Liver (tissue), 9 donors: Measurements from ENCODE around the gene BAIAP2. TPM values are rescaled to one million over a fixed set of nuclear protein-coding genes. Genes with fewer than 3 reads are reported as not detected.

Source experiments
- DNase-seq: peaks from one replicate; pipeline ENCODE4 v3.0.0-alpha.2; 2017; ENCODE audit warnings: low spot score
- H3K27ac ChIP-seq, 2 donors: one replicate each; pipeline ENCODE4 v1.7.0; 2013; ENCODE audit warnings: inconsistent platforms in 2 of 2, low read length in 2 of 2, control low read depth in 1 of 2, low read depth in 1 of 2, mild to moderate bottlenecking in 1 of 2
- H3K27me3 ChIP-seq, 4 donors: one replicate each; pipeline versions ENCODE4 v1.6.1 to v1.7.0; 2013; ENCODE audit warnings: low read length in 3 of 4, inconsistent platforms in 1 of 4, mild to moderate bottlenecking in 1 of 4, moderate library complexity in 1 of 4; ENCODE audit not compliant: control insufficient read depth in 4 of 4, insufficient read depth in 4 of 4
- H3K36me3 ChIP-seq, 4 donors: one replicate each; pipeline versions ENCODE4 v1.6.1 to v1.7.0; 2013; ENCODE audit warnings: low read length in 3 of 4, mild to moderate bottlenecking in 3 of 4, low read depth in 1 of 4, moderate library complexity in 1 of 4; ENCODE audit not compliant: control insufficient read depth in 4 of 4, insufficient read depth in 3 of 4
- H3K4me1 ChIP-seq, 4 donors: one replicate each; pipeline versions ENCODE4 v1.6.1 to v1.7.0; 2013; ENCODE audit warnings: low read length in 3 of 4, mild to moderate bottlenecking in 3 of 4, moderate library complexity in 1 of 4; ENCODE audit not compliant: control insufficient read depth in 4 of 4, insufficient read depth in 4 of 4
- H3K4me3 ChIP-seq, 3 donors: one replicate each; pipeline versions ENCODE4 v1.6.1 to v1.7.0; 2013; ENCODE audit warnings: low read length in 3 of 3, control low read depth in 1 of 3, low read depth in 1 of 3, mild to moderate bottlenecking in 1 of 3
- H3K9ac ChIP-seq, 2 donors: one replicate each; pipeline ENCODE4 v1.7.0; 2013; ENCODE audit warnings: low read length in 2 of 2, mild to moderate bottlenecking in 2 of 2, moderate library complexity in 2 of 2, control low read depth in 1 of 2, low read depth in 1 of 2
- H3K9me3 ChIP-seq, 4 donors: one replicate each; pipeline versions ENCODE4 v1.6.1 to v1.7.0; 2013; ENCODE audit warnings: low read length in 3 of 4; ENCODE audit not compliant: control insufficient read depth in 4 of 4
- CTCF ChIP-seq: fragments of 150-350 bp; IDR thresholded peaks from 2 replicates; pipeline ENCODE4 v1.5.1; 2017; ENCODE audit warnings: improper control_type of control experiment, low read depth, low read length; ENCODE audit not compliant: missing input control
- EGR1 ChIP-seq, 2 donors: IDR thresholded peaks; 2 replicates each; pipeline ENCODE4 v1.6.1; 2016 to 2018; ENCODE audit warnings: antibody characterized with exemption in 2 of 2, low read depth in 2 of 2
- FOXA1 ChIP-seq: IDR thresholded peaks from 2 replicates; pipeline ENCODE4 v1.6.1; 2016; ENCODE audit warnings: antibody characterized with exemption
- FOXA2 ChIP-seq: IDR thresholded peaks from 2 replicates; pipeline ENCODE4 v1.6.1; 2016; ENCODE audit warnings: antibody characterized with exemption
- HNF4G ChIP-seq: IDR thresholded peaks from 2 replicates; pipeline ENCODE4 v1.6.1; 2016; ENCODE audit warnings: antibody characterized with exemption
- JUND ChIP-seq, 2 donors: IDR thresholded peaks; 2 replicates each; pipeline ENCODE4 v1.6.1; 2016; ENCODE audit warnings: antibody characterized with exemption in 2 of 2
- MAX ChIP-seq: IDR thresholded peaks from 2 replicates; pipeline ENCODE4 v1.6.1; 2016; ENCODE audit warnings: antibody characterized with exemption
- RAD21 ChIP-seq, 2 donors: IDR thresholded peaks; 2 replicates each; pipeline ENCODE4 v1.6.1; 2016; ENCODE audit warnings: antibody characterized with exemption in 2 of 2, mild to moderate bottlenecking in 2 of 2
- REST ChIP-seq: IDR thresholded peaks from 2 replicates; pipeline ENCODE4 v1.6.1; 2016; ENCODE audit warnings: antibody characterized with exemption, mild to moderate bottlenecking
- RXRA ChIP-seq, 2 donors: IDR thresholded peaks; 2 replicates each; pipeline ENCODE4 v1.6.1; 2017 to 2018; ENCODE audit warnings: antibody characterized with exemption in 2 of 2, mild to moderate bottlenecking in 1 of 2
- SP1 ChIP-seq: IDR thresholded peaks from 2 replicates; pipeline ENCODE4 v1.6.1; 2018; ENCODE audit warnings: antibody characterized with exemption, mild to moderate bottlenecking
- TAF1 ChIP-seq: conservative IDR thresholded peaks from 2 replicates; pipeline ENCODE4 v1.6.1; 2016; ENCODE audit warnings: antibody characterized with exemption, mild to moderate bottlenecking
- YY1 ChIP-seq: IDR thresholded peaks from 2 replicates; pipeline ENCODE4 v1.6.1; 2016; ENCODE audit warnings: antibody characterized with exemption, mild to moderate bottlenecking
- ZBTB33 ChIP-seq: IDR thresholded peaks from 2 replicates; pipeline ENCODE4 v1.6.1; 2016; ENCODE audit warnings: antibody characterized with exemption
- WGBS: extraction: QIAGEN DNeasy Blood & Tissue Kit; methylation state at CpG from one replicate; pipeline ENCODE4 v1.1.7; 2013; 5-methylcytosine and 5-hydroxymethylcytosine counted together
- polyA plus RNA-seq, 2 donors: library from polyadenylated mRNA; stranded (reverse) in 1 of 2; unstranded in 1 of 2; fragments of 200-250 nt in 1 of 2; fragments of >200 nt in 1 of 2; fragmentation: Nextera tagmentation in 1 of 2; extraction: Ambion mirVana in 1 of 2; gene quantifications; one replicate each; pipeline versions ENCODE4 v1.2.1 to v1.2.3, GENCODE V29; 2013 to 2015
- total RNA-seq, 2 donors: library from RNA; depleted of rRNA; stranded (reverse); fragments of >200 nt; gene quantifications; one replicate each; pipeline ENCODE4 v1.2.3, GENCODE V29; 2014
- donor health status: healthy.
- donor health status: healthy.
- donor health status: healthy.
- donor health status: healthy.
- donor health status: healthy.

The BAIAP2 gene
- total and polyA plus RNA-seq, 4 donors: 8.1 to 61.3 (median 44.9) TPM

GRCh38 chr17:81019563-81020442 lies 15.1 kb upstream of the BAIAP2 start:
- Histone ChIP-seq H3K27ac (no peak overlapping the region), H3K4me3 (no peak overlapping the region), H3K4me1 (peaks cover 1 to 8% (median 3%) of the 10 kb centered on the region in 4 donors), H3K9me3 (no peaks in the 10 kb centered on the region), H3K27me3 (no peaks in the 10 kb centered on the region), H3K9ac (no peak overlapping the region), H3K36me3 (no peaks in the 10 kb centered on the region)
- no peak for TF ChIP-seq FOXA1
- TF ChIP-seq CTCF: no peak
- TF ChIP-seq SP1: no peak
- no peak for TF ChIP-seq YY1
- TF ChIP-seq EGR1 (IDR thresholded peaks at IDR 0.05; ENCODE audit: low read depth in 2 of 2): no peak
- no peak for TF ChIP-seq HNF4G
- no peak for TF ChIP-seq FOXA2
- no peak for TF ChIP-seq MAX
- no peak for TF ChIP-seq REST
- TF ChIP-seq RXRA (IDR thresholded peaks at IDR 0.05): no peak
- no peak for TF ChIP-seq JUND (IDR thresholded peaks at IDR 0.05)
- TF ChIP-seq RAD21 (IDR thresholded peaks at IDR 0.05): no peak
- DNase-seq: no peak
- WGBS: 92% methylated on average over 24 of the region's 24 CpGs

GRCh38 chr17:81020443-81020766 lies 14.5 kb upstream of the BAIAP2 start:
- Histone ChIP-seq H3K4me3 (no peak overlapping the region), H3K27me3 (no peaks in the 10 kb centered on the region), H3K36me3 (no peaks in the 10 kb centered on the region), H3K9ac (no peak overlapping the region), H3K27ac (no peak overlapping the region), H3K4me1 (peaks cover 1 to 14% (median 3%) of the 10 kb centered on the region in 4 donors), H3K9me3 (no peaks in the 10 kb centered on the region)
- no peak for TF ChIP-seq CTCF
- no peak for TF ChIP-seq ZBTB33
- no peak for TF ChIP-seq RAD21 (IDR thresholded peaks at IDR 0.05)
- no peak for TF ChIP-seq TAF1
- no peak for TF ChIP-seq HNF4G
- no peak for TF ChIP-seq REST
- TF ChIP-seq JUND (IDR thresholded peaks at IDR 0.05): no peak
- 89% methylated on average over 11 of the region's 11 CpGs for WGBS
- no peak for DNase-seq
